Mononuclear cell (primary cell): ENCODE data around the gene OR5AC2. TPM values are rescaled to one million over a fixed set of nuclear protein-coding genes. Genes with fewer than 3 reads are reported as not detected.

Source experiments
- H3K27me3 ChIP-seq: 2 replicates; pipeline ENCODE4 v1.6.0; 2011; ENCODE audit warnings: low read length, control low read depth; ENCODE audit not compliant: insufficient read depth
- H3K4me1 ChIP-seq: 2 replicates; pipeline ENCODE4 v1.5.1; 2011; ENCODE audit warnings: mild to moderate bottlenecking, low read length, control low read depth; ENCODE audit not compliant: insufficient read depth
- H3K4me3 ChIP-seq: 2 replicates; pipeline ENCODE4 v1.5.1; 2011; ENCODE audit warnings: mild to moderate bottlenecking, low read length, moderate library complexity
- H3K9me3 ChIP-seq: 2 replicates; pipeline ENCODE4 v1.5.1; 2011; ENCODE audit warnings: low read depth, mild to moderate bottlenecking, control low read depth, low read length
- total RNA-seq: library from RNA; depleted of rRNA; stranded (reverse); fragments of >200 nt; gene quantifications from one replicate; pipeline ENCODE4 v1.2.3, GENCODE V29; 2012

Gene OR5AC2
- total RNA-seq, 1 donor, result not detected

DNA sequence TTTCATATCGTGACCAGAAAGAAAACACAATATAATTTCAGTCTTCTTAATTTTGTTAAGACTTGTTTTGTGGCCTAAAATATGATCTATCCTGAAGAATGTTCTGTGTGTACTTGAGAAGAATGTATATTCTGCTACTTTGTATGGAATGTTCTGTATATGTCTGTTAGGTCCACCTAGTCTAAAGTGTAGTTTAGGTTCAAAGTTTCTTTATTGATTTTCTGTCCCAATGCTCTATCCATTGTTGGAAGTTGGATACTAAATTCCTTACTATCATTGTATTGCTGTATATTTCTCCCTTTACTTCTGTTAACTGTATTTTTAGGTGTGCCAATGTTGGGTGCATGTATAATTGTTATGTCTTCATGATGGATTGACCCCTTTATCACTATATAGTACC is 21.2 kb downstream of the OR5AC2 start:
- Histone ChIP-seq H3K27me3 (no peaks in the 10 kb centered on the region), H3K4me3 (no peak overlapping the region), H3K9me3 (no peaks in the 10 kb centered on the region), H3K4me1 (no peaks in the 10 kb centered on the region)

DNA sequence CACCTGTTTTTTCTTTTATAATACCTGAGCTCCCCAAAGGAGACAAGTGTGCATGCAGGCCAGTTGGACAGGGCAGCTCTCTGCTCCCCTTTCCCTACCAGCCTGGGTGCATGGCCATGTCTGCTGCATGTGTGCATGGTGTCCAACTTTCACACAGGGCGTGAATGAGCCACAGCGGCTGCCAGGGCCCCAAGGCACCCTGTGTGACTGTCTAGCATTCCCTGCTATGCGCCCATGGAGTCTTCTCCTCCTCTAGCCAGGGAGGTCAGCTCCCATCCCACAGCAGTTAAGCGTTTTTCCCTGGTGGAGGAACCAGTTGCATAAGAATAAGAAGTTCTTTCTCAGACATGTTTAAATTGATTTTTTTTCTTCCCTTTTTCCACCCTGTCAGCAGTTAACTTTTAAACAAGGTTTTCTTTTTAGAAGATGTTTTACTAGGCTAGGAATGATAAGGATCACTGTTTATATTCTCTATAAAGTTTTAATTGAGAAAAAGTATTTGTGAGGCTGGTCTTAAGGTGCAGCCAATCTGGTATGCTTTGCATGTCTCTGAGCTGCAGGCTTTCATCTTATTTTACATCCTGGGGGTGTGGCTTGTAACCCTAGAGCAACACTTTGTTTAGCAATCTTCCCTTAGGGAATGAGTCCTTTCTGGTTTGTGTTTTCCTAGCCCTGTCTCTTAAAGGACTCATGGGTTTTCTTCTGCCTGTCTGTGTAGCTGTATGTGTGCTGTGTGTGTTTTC is 23.0 kb downstream of the OR5AC2 start:
- no peaks in the 10 kb centered on the region for H3K27me3 ChIP-seq
- no peak overlapping the region for H3K4me3 ChIP-seq
- H3K9me3 ChIP-seq, result no peaks in the 10 kb centered on the region
- H3K4me1 ChIP-seq, result no peaks in the 10 kb centered on the region

DNA sequence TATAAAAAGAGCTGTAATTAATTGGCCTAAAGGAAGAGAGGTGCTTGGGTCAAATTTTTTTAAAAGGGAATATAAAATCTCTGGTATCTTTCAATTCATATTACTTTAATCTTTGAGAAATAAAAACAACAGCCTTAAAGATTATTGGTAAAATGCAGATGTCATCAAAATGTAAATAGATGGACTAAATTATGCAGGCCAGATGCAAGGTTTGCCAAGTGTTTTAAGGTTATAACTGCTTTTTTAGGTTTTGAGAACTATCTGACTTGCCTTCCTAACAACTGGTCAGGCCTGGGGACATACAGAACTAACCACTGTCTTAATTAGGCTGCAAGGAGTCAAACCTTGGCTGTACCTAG is 23.6 kb downstream of the OR5AC2 start:
- H3K27me3 ChIP-seq, result no peaks in the 10 kb centered on the region
- no peaks in the 10 kb centered on the region for H3K4me1 ChIP-seq
- no peak overlapping the region for H3K4me3 ChIP-seq
- no peaks in the 10 kb centered on the region for H3K9me3 ChIP-seq

DNA sequence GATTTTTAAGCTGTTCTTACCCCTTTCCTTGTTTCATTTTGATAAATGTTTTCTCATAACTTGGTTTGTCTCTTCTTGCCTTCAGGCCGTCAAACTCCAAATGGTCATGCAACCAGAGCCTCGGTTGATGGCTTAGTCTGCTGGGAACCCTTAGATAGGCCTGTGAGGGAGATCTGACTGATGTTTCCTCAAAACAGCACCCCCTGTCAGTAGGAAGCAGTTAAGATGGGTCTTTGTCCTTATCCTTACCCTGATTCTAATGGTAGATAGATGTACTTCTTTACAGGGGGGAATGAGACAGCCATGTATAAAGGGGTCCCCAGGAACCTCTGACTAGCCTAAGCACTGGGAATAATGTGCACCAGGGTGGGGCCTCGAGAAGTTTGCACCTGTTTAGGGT is 27.3 kb downstream of the OR5AC2 start:
- H3K4me1 ChIP-seq, result no peaks in the 10 kb centered on the region
- H3K9me3 ChIP-seq, result no peaks in the 10 kb centered on the region
- H3K4me3 ChIP-seq, result no peak overlapping the region
- H3K27me3 ChIP-seq, result peaks cover 3% of the 10 kb centered on the region

DNA sequence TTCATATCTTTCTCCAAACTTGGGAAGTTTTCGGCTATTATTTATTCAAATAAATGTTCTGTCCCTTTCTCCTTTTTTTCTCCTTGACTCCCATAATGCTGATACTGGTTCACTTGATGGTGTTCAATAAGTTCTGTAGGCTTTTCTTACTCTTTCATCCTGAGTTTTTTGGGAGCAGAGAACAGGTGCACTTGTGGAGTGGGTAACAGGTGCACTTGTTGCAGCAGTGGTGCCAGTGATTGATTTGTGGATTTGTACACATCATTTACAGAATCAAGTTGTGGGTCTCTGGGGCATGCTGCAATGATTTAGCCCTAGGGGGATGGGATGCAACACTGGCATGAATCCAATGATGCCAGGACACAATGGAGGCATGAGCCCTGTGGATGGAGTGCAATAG is 28.7 kb downstream of the OR5AC2 start:
- H3K4me1 ChIP-seq, result no peaks in the 10 kb centered on the region
- H3K27me3 ChIP-seq, result peaks cover 3% of the 10 kb centered on the region
- no peak overlapping the region for H3K4me3 ChIP-seq
- no peaks in the 10 kb centered on the region for H3K9me3 ChIP-seq

DNA sequence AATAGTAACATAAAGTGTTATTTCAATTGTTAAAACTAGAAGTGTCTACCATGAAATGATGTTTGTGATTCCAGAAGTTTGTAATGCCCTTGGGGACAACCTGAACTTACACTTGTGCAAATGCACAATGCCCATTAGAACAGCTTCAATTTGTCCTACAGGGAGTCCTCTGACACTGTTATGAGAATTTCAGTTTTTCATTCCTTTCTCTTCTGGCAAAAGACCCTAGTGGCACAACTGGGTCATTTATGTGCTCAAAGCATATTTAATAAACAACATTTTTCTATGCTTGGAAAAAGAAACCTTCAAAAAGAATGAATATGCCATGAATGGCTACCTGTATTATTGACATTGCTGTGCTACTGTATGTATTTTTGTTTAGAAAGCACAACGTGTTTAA is 43.4 kb downstream of the OR5AC2 start, which contains the start of gene OR5H1:
TSS of gene OR5H1 (plus strand) at position 301 of the 400 bp plus-strand sequence. CDS start 1,977 bp downstream, outside the sequence.
- no peaks in the 10 kb centered on the region for H3K9me3 ChIP-seq
- H3K4me1 ChIP-seq, result no peaks in the 10 kb centered on the region
- H3K27me3 ChIP-seq, result no peaks in the 10 kb centered on the region
- H3K4me3 ChIP-seq, result no peak within 1 kb of the TSS

DNA sequence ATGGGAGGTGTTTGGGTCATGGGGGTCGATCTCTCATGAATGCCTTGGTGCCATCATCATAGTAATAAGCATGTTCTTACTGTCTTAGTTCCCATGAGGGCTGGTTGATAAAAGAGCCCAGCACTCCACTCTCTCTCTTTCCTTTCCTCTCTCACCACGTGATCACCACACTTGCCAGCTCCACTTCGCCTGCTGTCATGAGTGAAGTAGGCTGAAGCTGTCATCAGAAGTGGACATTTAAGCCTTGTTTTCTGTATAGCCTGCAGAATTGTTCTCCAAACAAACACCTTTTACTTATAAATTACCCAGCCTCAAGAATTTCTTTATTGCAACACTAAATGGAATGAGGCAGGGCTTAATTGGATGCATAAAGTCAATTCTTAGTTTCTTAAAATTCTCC is 49.7 kb downstream of the OR5AC2 start:
- Histone ChIP-seq H3K27me3 (no peaks in the 10 kb centered on the region), H3K9me3 (no peaks in the 10 kb centered on the region)

More for the DNA sequence above, 49.7 kb downstream of the OR5AC2 start:
- Histone ChIP-seq H3K4me3 (no peak overlapping the region), H3K4me1 (no peaks in the 10 kb centered on the region)

Other genes with a start within 250 kb of the OR5AC2 start
- 12.1 TPM for gene RIOX2, start 114.7 kb upstream of the OR5AC2 start, total RNA-seq
- under 0.01 TPM for gene GABRR3, start 51.9 kb upstream of the OR5AC2 start, total RNA-seq
- not detected for gene OR5H1, start 43.5 kb downstream of the OR5AC2 start, total RNA-seq
- not detected for gene OR5H14, start 60.3 kb downstream of the OR5AC2 start, total RNA-seq
- gene OR5H15, start 79.5 kb downstream of the OR5AC2 start, total RNA-seq, result not detected
- not detected for gene OR5H6, start 177.1 kb downstream of the OR5AC2 start, total RNA-seq
- gene OR5H2, start 195.3 kb downstream of the OR5AC2 start, total RNA-seq, result not detected